ENCODE results near the gene KLF4. TPM values are rescaled to one million over a fixed set of nuclear protein-coding genes. Genes with fewer than 3 reads are reported as not detected.

The KLF4 gene
- total RNA-seq (2014; rRNA removed; shearing (Covaris generic); ENCODE audit: low replicate concordance): not detected in 2 replicates

- no peaks in the 10 kb centered on the region for H3K27me3 ChIP-seq (ENCODE audit: low read length)
- no peaks in the 10 kb centered on the region for H4K20me1 ChIP-seq (ENCODE audit: insufficient read depth, low read depth, low read length)
- H3K9ac ChIP-seq (ENCODE audit: low read length): no peak within 1 kb of the TSS
- H3K79me2 ChIP-seq (ENCODE audit: low read length): no peaks in the 10 kb centered on the region
- no peak within 1 kb of the TSS for H3K4me3 ChIP-seq (ENCODE audit: low read length)
- no peaks in the 10 kb centered on the region for H3K4me1 ChIP-seq (ENCODE audit: low read length)
- H3K9me2 ChIP-seq (replicated peaks; ENCODE audit: insufficient read depth, low read length): no peaks in the 10 kb centered on the region
- no peak for DNase-seq
- no peak within 1 kb of the TSS for H3K4me2 ChIP-seq (ENCODE audit: low read depth, low read length, poor library complexity, severe bottlenecking)
- no peaks in the 10 kb centered on the region for H3K9me3 ChIP-seq (ENCODE audit: low read length)
- no peak within 1 kb of the TSS for H3K27ac ChIP-seq (ENCODE audit: low read length)
- H2AFZ ChIP-seq (ENCODE audit: low read length): no peak within 1 kb of the TSS
- no peaks in the 10 kb centered on the region for H3K36me3 ChIP-seq (ENCODE audit: insufficient read depth, low read length)
Measured at GRCh38 chr9:107489687-107490605, at the start of gene KLF4. KLF4 (minus strand) TSS chr9:107489769; CDS start chr9:107489172, 597 bp downstream.

- Histone ChIP-seq H3K4me2 (ENCODE audit: low read depth, low read length, poor library complexity, severe bottlenecking) (no peak overlapping the region), H3K9me3 (ENCODE audit: low read length) (no peaks in the 10 kb centered on the region), H3K9me2 (replicated peaks; ENCODE audit: insufficient read depth, low read length) (no peaks in the 10 kb centered on the region), H3K36me3 (ENCODE audit: insufficient read depth, low read length) (no peaks in the 10 kb centered on the region), H3K4me3 (ENCODE audit: low read length) (no peak overlapping the region), H2AFZ (ENCODE audit: low read length) (no peak overlapping the region), H4K20me1 (ENCODE audit: insufficient read depth, low read depth, low read length) (no peaks in the 10 kb centered on the region), H3K27ac (ENCODE audit: low read length) (no peak overlapping the region), H3K4me1 (ENCODE audit: low read length) (no peaks in the 10 kb centered on the region), H3K9ac (ENCODE audit: low read length) (no peak overlapping the region), H3K79me2 (ENCODE audit: low read length) (no peaks in the 10 kb centered on the region), H3K27me3 (ENCODE audit: low read length) (no peaks in the 10 kb centered on the region)
- no peak for DNase-seq
Measured at GRCh38 chr9:107536462-107536861, 46.9 kb upstream of the KLF4 start.

- no peak overlapping the region for H3K4me2 ChIP-seq (ENCODE audit: low read depth, low read length, poor library complexity, severe bottlenecking)
- H3K27me3 ChIP-seq (ENCODE audit: low read length): no peaks in the 10 kb centered on the region
Measured at GRCh38 chr9:107534510-107535078, 45.0 kb upstream of the KLF4 start.

GRCh38 chr9:107530679-107531078, 41.1 kb upstream of the KLF4 start:
- Histone ChIP-seq H3K9ac (ENCODE audit: low read length) (no peak overlapping the region), H3K9me2 (replicated peaks; ENCODE audit: insufficient read depth, low read length) (no peaks in the 10 kb centered on the region), H4K20me1 (ENCODE audit: insufficient read depth, low read depth, low read length) (no peaks in the 10 kb centered on the region), H3K4me2 (ENCODE audit: low read depth, low read length, poor library complexity, severe bottlenecking) (no peak overlapping the region), H3K9me3 (ENCODE audit: low read length) (no peaks in the 10 kb centered on the region), H3K4me1 (ENCODE audit: low read length) (no peaks in the 10 kb centered on the region), H3K36me3 (ENCODE audit: insufficient read depth, low read length) (no peaks in the 10 kb centered on the region), H3K79me2 (ENCODE audit: low read length) (no peaks in the 10 kb centered on the region), H3K27me3 (ENCODE audit: low read length) (no peaks in the 10 kb centered on the region), H2AFZ (ENCODE audit: low read length) (no peak overlapping the region), H3K27ac (ENCODE audit: low read length) (no peak overlapping the region), H3K4me3 (ENCODE audit: low read length) (no peak overlapping the region)
- no peak for DNase-seq

More at GRCh38 chr9:107534510-107535078, 45.0 kb upstream of the KLF4 start:
- Histone ChIP-seq H3K4me3 (ENCODE audit: low read length) (no peak overlapping the region), H3K9me3 (ENCODE audit: low read length) (no peaks in the 10 kb centered on the region), H3K79me2 (ENCODE audit: low read length) (no peaks in the 10 kb centered on the region), H3K4me1 (ENCODE audit: low read length) (no peaks in the 10 kb centered on the region), H3K9ac (ENCODE audit: low read length) (no peak overlapping the region), H3K9me2 (replicated peaks; ENCODE audit: insufficient read depth, low read length) (no peaks in the 10 kb centered on the region), H3K36me3 (ENCODE audit: insufficient read depth, low read length) (no peaks in the 10 kb centered on the region), H4K20me1 (ENCODE audit: insufficient read depth, low read depth, low read length) (no peaks in the 10 kb centered on the region), H3K27ac (ENCODE audit: low read length) (no peak overlapping the region), H2AFZ (ENCODE audit: low read length) (no peak overlapping the region)
- no peak for DNase-seq

GRCh38 chr9:107528686-107529085, 39.1 kb upstream of the KLF4 start:
- Histone ChIP-seq H3K27me3 (ENCODE audit: low read length) (no peaks in the 10 kb centered on the region), H3K9me3 (ENCODE audit: low read length) (no peaks in the 10 kb centered on the region), H3K36me3 (ENCODE audit: insufficient read depth, low read length) (no peaks in the 10 kb centered on the region), H3K4me2 (ENCODE audit: low read depth, low read length, poor library complexity, severe bottlenecking) (no peak overlapping the region), H3K9me2 (replicated peaks; ENCODE audit: insufficient read depth, low read length) (no peaks in the 10 kb centered on the region), H3K79me2 (ENCODE audit: low read length) (no peaks in the 10 kb centered on the region), H3K27ac (ENCODE audit: low read length) (no peak overlapping the region), H2AFZ (ENCODE audit: low read length) (no peak overlapping the region), H3K9ac (ENCODE audit: low read length) (no peak overlapping the region), H3K4me1 (ENCODE audit: low read length) (no peaks in the 10 kb centered on the region), H4K20me1 (ENCODE audit: insufficient read depth, low read depth, low read length) (no peaks in the 10 kb centered on the region), H3K4me3 (ENCODE audit: low read length) (no peak overlapping the region)
- DNase-seq: no peak

GRCh38 chr9:107523539-107523938, 34.0 kb upstream of the KLF4 start:
- DNase-seq: no peak
- Histone ChIP-seq H3K79me2 (ENCODE audit: low read length) (no peaks in the 10 kb centered on the region), H3K9me2 (replicated peaks; ENCODE audit: insufficient read depth, low read length) (no peaks in the 10 kb centered on the region), H3K27me3 (ENCODE audit: low read length) (no peaks in the 10 kb centered on the region), H2AFZ (ENCODE audit: low read length) (no peak overlapping the region), H3K9ac (ENCODE audit: low read length) (no peak overlapping the region), H3K4me1 (ENCODE audit: low read length) (no peaks in the 10 kb centered on the region), H3K36me3 (ENCODE audit: insufficient read depth, low read length) (no peaks in the 10 kb centered on the region), H3K27ac (ENCODE audit: low read length) (no peak overlapping the region), H3K4me3 (ENCODE audit: low read length) (no peak overlapping the region), H3K9me3 (ENCODE audit: low read length) (no peaks in the 10 kb centered on the region), H4K20me1 (ENCODE audit: insufficient read depth, low read depth, low read length) (no peaks in the 10 kb centered on the region), H3K4me2 (ENCODE audit: low read depth, low read length, poor library complexity, severe bottlenecking) (no peak overlapping the region)

GRCh38 chr9:107520186-107520585, 30.6 kb upstream of the KLF4 start:
- DNase-seq: no peak
- H3K4me1 ChIP-seq (ENCODE audit: low read length): no peaks in the 10 kb centered on the region
- no peak overlapping the region for H3K9ac ChIP-seq (ENCODE audit: low read length)
- H3K4me3 ChIP-seq (ENCODE audit: low read length): no peak overlapping the region
- no peak overlapping the region for H2AFZ ChIP-seq (ENCODE audit: low read length)
- H3K9me3 ChIP-seq (ENCODE audit: low read length): no peaks in the 10 kb centered on the region
- H3K36me3 ChIP-seq (ENCODE audit: insufficient read depth, low read length): no peaks in the 10 kb centered on the region
- no peaks in the 10 kb centered on the region for H4K20me1 ChIP-seq (ENCODE audit: insufficient read depth, low read depth, low read length)
- no peaks in the 10 kb centered on the region for H3K9me2 ChIP-seq (replicated peaks; ENCODE audit: insufficient read depth, low read length)
- no peak overlapping the region for H3K27ac ChIP-seq (ENCODE audit: low read length)
- H3K27me3 ChIP-seq (ENCODE audit: low read length): no peaks in the 10 kb centered on the region
- H3K4me2 ChIP-seq (ENCODE audit: low read depth, low read length, poor library complexity, severe bottlenecking): no peak overlapping the region
- H3K79me2 ChIP-seq (ENCODE audit: low read length): no peaks in the 10 kb centered on the region

- Histone ChIP-seq H3K36me3 (ENCODE audit: insufficient read depth, low read length) (no peaks in the 10 kb centered on the region), H3K9me3 (ENCODE audit: low read length) (no peaks in the 10 kb centered on the region)
- no peak for DNase-seq
Measured at GRCh38 chr9:107518037-107518807, 28.7 kb upstream of the KLF4 start.

More at GRCh38 chr9:107518037-107518807, 28.7 kb upstream of the KLF4 start:
- Histone ChIP-seq H3K4me2 (ENCODE audit: low read depth, low read length, poor library complexity, severe bottlenecking) (no peak overlapping the region), H3K4me1 (ENCODE audit: low read length) (peaks cover 5% of the 10 kb centered on the region; the same call in 1 of the 2 replicates), H3K4me3 (ENCODE audit: low read length) (no peak overlapping the region), H2AFZ (ENCODE audit: low read length) (no peak overlapping the region), H3K9ac (ENCODE audit: low read length) (no peak overlapping the region), H3K27ac (ENCODE audit: low read length) (no peak overlapping the region), H3K9me2 (replicated peaks; ENCODE audit: insufficient read depth, low read length) (no peaks in the 10 kb centered on the region), H4K20me1 (ENCODE audit: insufficient read depth, low read depth, low read length) (no peaks in the 10 kb centered on the region), H3K27me3 (ENCODE audit: low read length) (no peaks in the 10 kb centered on the region), H3K79me2 (ENCODE audit: low read length) (no peaks in the 10 kb centered on the region)
